ENCODE measurements around the gene NUP50.

Gene NUP50

GRCh38 chr22:45237065-45237990, 73.6 kb downstream of the NUP50 start:
- TF ChIP-seq CTCF (conservative IDR thresholded peaks at IDR 0.05; ENCODE audit: low read depth): no peak
- H3K27ac ChIP-seq: peak overlapping the region; percentile 80
- POLR2A ChIA-PET (ENCODE audit: low non-redundant PET): no interaction called here
- CTCF ChIA-PET: no interaction called here
- no peak for DNase-seq (ENCODE audit: low spot score)

All from RWPE1 (cell line).